Transverse colon (tissue), 4 donors: Measurements from ENCODE around the gene NXPH2.

ENCODE experiments used
- POLR2A ChIP-seq: fragments of 450-650 bp; IDR thresholded peaks from one replicate; pipeline ENCODE4 v1.6.1; 2016; ENCODE audit warnings: antibody characterized with exemption, mild to moderate bottlenecking, moderate library complexity
- POLR2AphosphoS5 ChIP-seq, 3 donors: sonication (generic); formaldehyde crosslinking; IDR thresholded peaks; one replicate each; pipeline ENCODE4 v1.6.1; 2016; ENCODE audit warnings: antibody characterized with exemption in 3 of 3
- TF ChIP-seq, protein P1 (sequence below), 5 experiments: fragments of 200-600 bp in 3 of 5; fragments of 450-650 bp in 2 of 5; sonication (generic) in 3 of 5; IDR thresholded peaks; 1 replicate in 2 of 5; 2 replicates in 3 of 5; pipeline ENCODE4 v1.5.1; 2016 to 2017; ENCODE audit warnings: antibody characterized with exemption in 5 of 5, inconsistent platforms in 3 of 5, mild to moderate bottlenecking in 2 of 5, moderate library complexity in 1 of 5

DNA sequence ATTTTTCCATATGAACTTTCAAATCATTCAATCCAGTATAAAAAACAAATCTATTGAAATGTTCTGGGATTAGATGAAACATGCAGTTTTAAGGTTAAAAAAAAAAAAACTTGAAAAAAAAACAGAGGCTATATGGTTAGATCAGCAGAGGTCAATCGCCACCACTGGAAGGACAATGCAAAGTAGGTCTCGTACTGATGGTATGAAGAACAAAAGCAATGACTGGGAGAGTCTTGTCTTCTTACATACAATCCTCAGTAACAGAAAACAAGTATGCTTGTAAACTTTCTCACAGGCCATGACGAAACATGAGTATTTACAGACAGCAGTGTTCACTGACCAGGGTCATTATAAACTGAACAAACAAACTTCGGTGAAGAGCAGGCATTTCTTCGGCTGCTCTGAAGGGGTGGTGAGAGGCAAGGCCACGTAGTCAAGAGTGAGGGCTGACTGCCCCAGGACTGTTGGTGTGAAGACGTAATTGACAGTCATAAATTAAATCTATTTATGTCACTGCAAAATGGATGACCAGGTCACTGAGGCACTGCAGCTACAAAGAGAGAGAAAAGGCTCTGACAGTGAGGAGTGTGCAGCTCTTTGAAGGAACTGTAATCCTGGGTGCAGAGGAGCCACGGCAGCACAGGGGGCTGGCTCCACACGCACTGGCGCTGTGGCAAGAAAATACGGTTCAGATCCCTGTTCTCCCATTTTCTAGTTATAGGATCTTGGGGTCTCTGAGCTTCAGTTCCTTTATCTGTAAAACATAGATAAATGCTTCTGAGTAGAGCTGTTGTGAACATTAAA is 60.0 kb downstream of the NXPH2 start:
- TF ChIP-seq POLR2A (no peak), POLR2AphosphoS5 (IDR thresholded peaks at IDR 0.05) (no peak)
- TF ChIP-seq, protein P1, sequence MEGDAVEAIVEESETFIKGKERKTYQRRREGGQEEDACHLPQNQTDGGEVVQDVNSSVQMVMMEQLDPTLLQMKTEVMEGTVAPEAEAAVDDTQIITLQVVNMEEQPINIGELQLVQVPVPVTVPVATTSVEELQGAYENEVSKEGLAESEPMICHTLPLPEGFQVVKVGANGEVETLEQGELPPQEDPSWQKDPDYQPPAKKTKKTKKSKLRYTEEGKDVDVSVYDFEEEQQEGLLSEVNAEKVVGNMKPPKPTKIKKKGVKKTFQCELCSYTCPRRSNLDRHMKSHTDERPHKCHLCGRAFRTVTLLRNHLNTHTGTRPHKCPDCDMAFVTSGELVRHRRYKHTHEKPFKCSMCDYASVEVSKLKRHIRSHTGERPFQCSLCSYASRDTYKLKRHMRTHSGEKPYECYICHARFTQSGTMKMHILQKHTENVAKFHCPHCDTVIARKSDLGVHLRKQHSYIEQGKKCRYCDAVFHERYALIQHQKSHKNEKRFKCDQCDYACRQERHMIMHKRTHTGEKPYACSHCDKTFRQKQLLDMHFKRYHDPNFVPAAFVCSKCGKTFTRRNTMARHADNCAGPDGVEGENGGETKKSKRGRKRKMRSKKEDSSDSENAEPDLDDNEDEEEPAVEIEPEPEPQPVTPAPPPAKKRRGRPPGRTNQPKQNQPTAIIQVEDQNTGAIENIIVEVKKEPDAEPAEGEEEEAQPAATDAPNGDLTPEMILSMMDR (IDR thresholded peaks at IDR 0.05): no peak
